GM12801 (cell line): Measurements from ENCODE around the gene ERC2.

Experiments
- TF ChIP-seq, protein P1 (sequence below): IDR thresholded peaks from one replicate; pipeline ENCODE4 v1.5.1; 2011; ENCODE audit warnings: control low read depth; ENCODE audit not compliant: insufficient read length; ENCODE audit errors: extremely low read depth

ERC2 gene

GRCh38 chr3:55538158-55538557, 930.1 kb downstream of the ERC2 start:
- TF ChIP-seq, protein P1, sequence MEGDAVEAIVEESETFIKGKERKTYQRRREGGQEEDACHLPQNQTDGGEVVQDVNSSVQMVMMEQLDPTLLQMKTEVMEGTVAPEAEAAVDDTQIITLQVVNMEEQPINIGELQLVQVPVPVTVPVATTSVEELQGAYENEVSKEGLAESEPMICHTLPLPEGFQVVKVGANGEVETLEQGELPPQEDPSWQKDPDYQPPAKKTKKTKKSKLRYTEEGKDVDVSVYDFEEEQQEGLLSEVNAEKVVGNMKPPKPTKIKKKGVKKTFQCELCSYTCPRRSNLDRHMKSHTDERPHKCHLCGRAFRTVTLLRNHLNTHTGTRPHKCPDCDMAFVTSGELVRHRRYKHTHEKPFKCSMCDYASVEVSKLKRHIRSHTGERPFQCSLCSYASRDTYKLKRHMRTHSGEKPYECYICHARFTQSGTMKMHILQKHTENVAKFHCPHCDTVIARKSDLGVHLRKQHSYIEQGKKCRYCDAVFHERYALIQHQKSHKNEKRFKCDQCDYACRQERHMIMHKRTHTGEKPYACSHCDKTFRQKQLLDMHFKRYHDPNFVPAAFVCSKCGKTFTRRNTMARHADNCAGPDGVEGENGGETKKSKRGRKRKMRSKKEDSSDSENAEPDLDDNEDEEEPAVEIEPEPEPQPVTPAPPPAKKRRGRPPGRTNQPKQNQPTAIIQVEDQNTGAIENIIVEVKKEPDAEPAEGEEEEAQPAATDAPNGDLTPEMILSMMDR: no peak

DNA sequence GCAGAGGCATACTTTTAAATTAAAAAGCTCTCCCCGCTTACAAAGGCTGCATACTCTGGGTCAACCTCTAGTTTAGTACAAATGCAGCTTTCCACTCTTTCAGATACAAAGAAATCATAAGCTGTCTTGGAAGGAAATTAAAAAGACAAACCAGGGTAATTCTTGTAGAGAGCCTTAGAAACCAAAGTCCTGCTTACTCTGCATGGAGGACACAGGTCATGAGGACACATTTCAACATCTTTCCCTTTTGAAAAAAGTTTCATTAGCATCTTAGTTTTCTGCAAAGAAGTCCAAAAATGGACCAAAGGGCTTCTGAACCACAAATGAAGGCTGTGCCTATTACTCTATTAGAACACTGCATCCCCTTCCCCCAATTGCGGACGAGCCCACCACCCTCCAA, 930.7 kb downstream of the ERC2 start:
- TF ChIP-seq, protein P1: no peak

DNA sequence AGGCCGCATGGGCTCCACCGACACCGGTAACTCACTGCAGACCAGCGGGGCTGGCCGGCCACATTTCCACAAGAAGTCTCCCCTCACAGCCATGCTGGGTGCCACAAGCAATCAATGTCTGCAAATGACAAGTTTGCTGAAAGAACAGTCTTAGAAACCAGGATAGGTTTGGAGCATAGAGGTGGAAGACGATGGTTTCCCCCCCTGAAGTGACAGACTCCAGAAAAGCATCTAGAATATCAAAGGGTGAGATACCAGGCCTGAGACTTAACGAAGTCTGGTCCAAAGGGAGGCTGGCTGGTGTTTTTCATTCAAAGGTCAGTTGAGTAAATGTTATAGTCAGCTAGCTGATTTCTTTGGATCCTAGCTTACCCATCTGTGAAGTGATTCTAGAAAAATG, 931.1 kb downstream of the ERC2 start:
- TF ChIP-seq, protein P1: no peak

DNA sequence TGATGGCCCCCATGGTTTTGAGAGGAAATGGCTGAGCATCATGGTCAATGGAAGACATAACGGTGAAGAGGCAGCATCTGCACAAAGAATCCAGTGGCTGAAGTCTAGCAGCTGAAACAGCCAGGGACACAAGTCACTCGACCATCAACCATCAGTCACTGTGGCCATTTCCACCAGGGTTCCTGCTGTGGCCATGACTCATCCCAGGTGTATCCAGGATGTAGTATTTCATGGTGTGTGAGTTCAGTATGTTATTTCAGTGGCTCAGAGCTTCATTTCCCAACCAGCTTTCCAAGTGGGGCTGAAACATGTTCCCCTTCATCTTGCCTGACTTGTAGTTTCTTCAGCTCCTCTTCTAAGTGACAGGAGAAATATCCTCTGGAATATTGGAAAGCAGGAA, 933.4 kb downstream of the ERC2 start:
- TF ChIP-seq, protein P1: no peak

DNA sequence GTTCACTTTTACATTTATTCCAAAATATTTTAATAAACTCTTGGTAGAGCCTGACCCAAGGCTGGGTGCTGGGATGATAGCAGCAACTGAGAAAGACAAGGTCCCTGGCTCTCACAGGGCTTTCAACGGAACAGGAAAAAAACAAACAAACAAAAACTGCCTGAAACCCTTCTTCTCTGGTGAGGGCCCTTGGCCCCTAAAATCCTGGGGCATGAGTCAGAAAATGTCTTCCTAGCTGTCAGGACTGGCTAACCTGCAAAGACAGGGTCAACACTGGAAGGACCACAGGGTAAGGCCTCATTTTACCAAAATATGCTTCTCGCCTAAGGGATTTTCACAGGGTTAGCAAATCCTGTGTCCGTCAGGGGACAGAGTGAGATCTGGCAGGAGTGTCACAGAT, 935.5 kb downstream of the ERC2 start:
- TF ChIP-seq, protein P1: no peak

GRCh38 chr3:55531321-55531720, 936.9 kb downstream of the ERC2 start:
- TF ChIP-seq, protein P1: no peak

DNA sequence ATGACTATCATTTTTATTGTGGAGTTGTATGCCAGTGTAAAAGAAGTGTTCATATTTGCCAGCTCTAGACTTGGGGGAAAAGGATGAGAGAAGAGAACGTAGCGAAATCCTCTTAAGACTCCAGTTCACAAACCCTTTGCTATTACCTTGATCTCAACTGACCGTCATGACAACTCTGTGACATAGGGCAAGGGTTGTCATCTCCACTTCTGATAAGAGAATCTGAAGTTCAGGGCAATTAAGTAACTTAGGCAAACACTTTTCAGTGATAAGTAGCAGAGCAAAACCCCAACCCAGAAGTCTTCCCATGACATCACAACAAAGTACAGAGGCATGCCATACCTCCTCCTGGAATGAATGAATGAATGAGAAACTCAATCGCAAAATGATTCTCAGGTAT, 940.9 kb downstream of the ERC2 start:
- TF ChIP-seq, protein P1: no peak
